A673 (cell line): ENCODE results near the gene NKD2.

Experiments
- CTCF ChIP-seq: fragments of 300-800, 200-600 bp; sonication (generic); conservative IDR thresholded peaks from 2 replicates; pipeline ENCODE4 v1.5.1; 2017; ENCODE audit warnings: low read depth, mild to moderate bottlenecking, antibody characterized with exemption, low read length, moderate library complexity, mixed read lengths
- EZH2 ChIP-seq: fragments of 200-600 bp; sonication (generic); IDR thresholded peaks from 2 replicates; pipeline ENCODE4 v1.6.1; 2017; ENCODE audit warnings: borderline replicate concordance, low read depth, mild to moderate bottlenecking, mixed read lengths, antibody characterized with exemption, low read length; ENCODE audit not compliant: poor library complexity, severe bottlenecking

GRCh38 chr5:1076406-1076805 lies 67.8 kb downstream of the NKD2 start:
- no peak for TF ChIP-seq CTCF
- no peak for TF ChIP-seq EZH2
